IPS-NIHi11 (cell line): ENCODE measurements around the gene PHIP.
A peak's percentile ranks its signal among the peaks of the same experiment; 100 is the strongest.

ENCODE experiments used
- DNase-seq: peaks from one replicate; pipeline ENCODE4 v3.0.0; 2012; ENCODE audit warnings: mixed read lengths, low spot score

Gene PHIP

GRCh38 chr6:79070206-79070825, 7.7 kb downstream of the PHIP start:
- no peak for DNase-seq

- no peak for DNase-seq
Measured at GRCh38 chr6:79066828-79067227, 11.2 kb downstream of the PHIP start.

DNA sequence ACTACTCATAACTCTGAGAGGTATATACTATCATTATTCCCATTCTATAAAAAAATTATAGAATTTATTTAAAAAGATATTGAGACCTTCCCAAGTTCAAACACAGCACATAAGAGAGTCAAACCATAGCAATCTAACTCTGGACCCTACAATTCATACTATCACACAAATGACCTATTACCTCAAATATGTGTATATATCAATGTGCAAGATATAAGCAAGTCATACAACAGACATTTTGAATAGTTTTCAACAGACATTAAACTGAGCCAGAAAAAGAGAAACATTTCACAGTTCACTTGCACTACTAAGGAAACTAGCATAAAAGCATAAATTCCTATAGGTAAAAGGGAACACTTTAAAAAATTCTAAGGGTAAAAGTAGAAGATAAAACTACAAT, 11.7 kb downstream of the PHIP start:
- no peak for DNase-seq

- DNase-seq, result no peak
Measured at GRCh38 chr6:79065232-79065631, 12.8 kb downstream of the PHIP start.

GRCh38 chr6:79064635-79065034, 13.4 kb downstream of the PHIP start:
- DNase-seq, result no peak

DNA sequence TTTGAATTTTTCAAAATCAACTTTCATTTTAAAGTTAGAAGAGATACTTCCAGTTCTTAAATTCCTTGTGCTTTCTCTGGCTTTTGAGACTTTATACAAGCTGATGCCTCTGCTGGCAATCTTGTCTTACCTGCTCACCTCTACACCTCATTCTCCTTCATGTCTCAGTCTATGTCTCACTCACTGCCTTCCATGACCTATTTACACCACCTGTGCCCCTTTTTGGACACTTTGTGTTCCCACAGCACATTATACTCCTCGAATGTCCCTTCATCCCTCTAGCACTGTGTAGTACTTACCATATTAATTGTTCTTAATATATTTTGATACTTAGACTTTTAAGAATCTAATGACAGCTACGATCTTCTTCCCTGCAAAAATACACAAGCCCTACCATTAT, 15.3 kb downstream of the PHIP start:
- no peak for DNase-seq

GRCh38 chr6:79057746-79058145, 20.3 kb downstream of the PHIP start:
- DNase-seq, result no peak

DNA sequence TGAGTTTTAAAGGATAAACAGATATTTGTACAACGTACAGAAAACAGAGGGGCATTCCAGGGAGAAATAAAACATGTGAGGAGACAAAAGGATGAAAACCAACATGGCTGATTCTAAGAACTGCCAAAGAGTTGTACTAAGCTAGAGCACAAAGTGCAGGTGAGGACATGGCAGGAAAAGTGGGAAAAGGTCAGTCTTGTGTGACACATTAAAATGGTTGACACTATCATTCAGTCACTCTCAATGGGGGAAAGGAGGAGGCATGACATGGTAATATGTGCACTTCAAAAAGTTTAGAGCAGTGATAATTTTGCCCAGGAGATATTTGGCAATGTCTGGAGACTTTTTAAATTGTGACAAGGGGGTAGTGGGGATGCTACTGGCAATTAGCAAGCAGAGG, 21.8 kb downstream of the PHIP start:
- no peak for DNase-seq

GRCh38 chr6:79048611-79049010, 29.4 kb downstream of the PHIP start:
- peak; percentile 17 for DNase-seq

DNA sequence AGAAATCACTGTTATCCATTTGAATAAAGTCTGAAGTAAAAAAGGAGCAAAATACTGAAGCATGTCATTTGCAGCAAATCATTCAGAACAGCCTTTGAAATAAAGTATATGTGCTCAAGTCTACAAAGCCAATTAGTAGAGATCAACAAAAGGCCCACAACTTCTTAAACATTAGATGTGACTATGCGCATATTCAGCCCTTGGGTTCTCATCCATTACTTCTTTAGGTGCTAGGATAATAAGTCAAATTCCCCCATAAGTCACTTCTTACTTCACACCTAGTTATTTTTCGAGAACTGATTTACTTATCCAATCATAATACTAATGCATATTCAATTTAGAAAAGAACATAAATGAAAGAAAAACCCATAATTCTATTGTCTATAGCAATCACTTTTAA, 31.0 kb downstream of the PHIP start:
- DNase-seq, result no peak

DNA sequence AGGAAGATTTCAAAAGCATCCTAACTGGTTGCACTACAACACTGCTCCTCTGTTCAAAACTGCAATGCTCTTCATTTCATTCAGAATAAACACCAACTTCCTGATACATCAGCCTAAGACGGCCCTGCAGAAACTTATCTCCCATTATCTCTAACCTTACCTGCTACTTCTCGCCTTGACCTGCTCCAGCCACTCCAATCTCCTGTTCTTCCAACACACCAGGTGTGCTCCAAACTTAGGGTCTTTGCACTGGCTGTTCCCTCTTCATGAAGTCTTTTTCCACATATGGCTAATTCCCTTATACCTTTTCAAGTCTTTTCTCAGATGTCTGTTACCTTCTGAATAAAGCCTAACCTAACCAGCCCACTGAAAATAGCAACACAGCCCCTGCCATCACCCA, 32.1 kb downstream of the PHIP start:
- no peak for DNase-seq

DNA sequence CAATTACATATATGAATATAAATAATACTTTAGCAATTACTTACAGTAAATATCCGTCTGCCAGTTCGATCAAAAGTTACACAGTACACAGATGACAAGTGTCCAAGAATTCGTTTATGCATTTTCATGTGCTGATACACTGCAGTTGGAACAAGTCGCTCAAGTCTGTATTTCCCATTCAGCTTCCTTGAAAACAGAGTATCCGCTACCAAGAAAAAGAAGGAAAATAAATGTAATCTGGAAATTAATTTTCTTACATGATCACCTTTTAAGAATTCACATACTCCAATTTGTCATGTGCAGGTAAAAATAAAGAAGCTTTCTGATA, 35.3 kb downstream of the PHIP start:
- no peak for DNase-seq

GRCh38 chr6:79042088-79042798, 35.8 kb downstream of the PHIP start:
- no peak for DNase-seq

- no peak for DNase-seq
Measured at GRCh38 chr6:79040083-79040482, 38.0 kb downstream of the PHIP start.

DNA sequence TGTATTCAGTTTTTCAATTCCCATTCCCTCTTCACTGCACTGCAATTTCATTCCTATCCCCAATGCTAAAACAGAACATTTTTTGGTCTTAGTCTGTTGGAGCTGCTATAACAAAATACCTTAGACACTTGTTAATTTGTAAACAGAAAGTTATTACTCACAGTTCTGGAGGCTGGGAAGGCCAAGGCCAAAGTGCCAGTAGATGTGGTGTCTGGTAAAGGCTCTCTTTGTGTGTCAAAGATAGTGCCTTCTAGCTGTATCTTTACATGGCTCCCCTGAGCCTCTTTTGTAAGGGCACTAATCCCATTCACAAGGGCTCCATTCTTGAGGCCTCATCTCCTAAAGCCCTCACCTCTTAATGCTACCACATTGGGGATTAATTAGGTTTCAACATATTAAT, 40.0 kb downstream of the PHIP start:
- no peak for DNase-seq

- no peak for DNase-seq
Measured at GRCh38 chr6:79034865-79035264, 43.2 kb downstream of the PHIP start.

- no peak for DNase-seq
Measured at GRCh38 chr6:79033279-79033678, 44.8 kb downstream of the PHIP start.

- no peak for DNase-seq
Measured at GRCh38 chr6:79031821-79032590, 46.0 kb downstream of the PHIP start.

DNA sequence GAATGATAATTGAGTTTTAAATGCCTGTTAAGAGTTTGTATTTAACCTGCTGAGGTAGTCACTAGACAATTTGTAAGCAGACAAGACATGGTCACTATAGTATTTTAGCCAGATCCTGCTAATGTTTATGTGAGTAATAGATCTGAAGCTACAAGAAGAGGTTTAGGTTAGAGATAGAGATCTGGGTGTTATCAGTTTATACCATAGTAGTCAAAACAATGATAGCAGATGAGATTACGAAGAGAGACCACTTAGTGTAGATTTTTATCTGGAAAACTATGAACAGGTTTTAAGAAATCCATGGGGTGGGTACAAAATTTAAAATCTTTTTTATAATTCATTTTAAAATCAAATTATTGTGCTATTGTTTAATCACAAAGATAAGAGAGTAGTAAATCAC, 47.5 kb downstream of the PHIP start:
- no peak for DNase-seq

- no peak for DNase-seq
Measured at GRCh38 chr6:79030023-79030422, 48.0 kb downstream of the PHIP start.

GRCh38 chr6:79028641-79029314, 49.3 kb downstream of the PHIP start:
- DNase-seq, result no peak

DNA sequence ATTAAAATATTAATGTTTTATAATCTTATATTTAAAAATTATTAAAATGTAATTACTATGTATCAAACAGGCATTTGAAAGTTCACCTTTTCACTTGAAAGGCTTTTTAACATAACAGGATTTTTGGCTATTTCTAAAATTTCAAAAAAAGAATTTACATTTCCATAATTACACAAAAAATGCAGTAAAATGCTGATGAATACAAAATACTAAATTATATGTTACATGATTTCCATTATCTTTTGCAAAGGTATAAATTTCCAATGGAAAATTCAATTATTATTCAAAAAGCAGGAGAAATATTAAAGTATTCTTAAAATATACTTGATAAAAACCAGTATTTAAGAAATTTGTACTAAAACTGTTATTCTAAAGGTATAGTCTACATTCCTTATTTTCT, 66.1 kb downstream of the PHIP start:
- no peak for DNase-seq

GRCh38 chr6:79010422-79010821, 67.6 kb downstream of the PHIP start:
- no peak for DNase-seq
